NCI-H446 (cell line): ENCODE data around the gene PRTFDC1.
"Not testable (repeated sequence)": the region's sequence is repeated elsewhere in the genome, so short reads cannot be mapped to it uniquely, and the experiment has no call there.

Experiments used
- DNase-seq, 2 experiments: peaks; one replicate each; lab custom pipeline; 2025; lab: John Stamatoyannopoulos, UW

Gene PRTFDC1

DNA sequence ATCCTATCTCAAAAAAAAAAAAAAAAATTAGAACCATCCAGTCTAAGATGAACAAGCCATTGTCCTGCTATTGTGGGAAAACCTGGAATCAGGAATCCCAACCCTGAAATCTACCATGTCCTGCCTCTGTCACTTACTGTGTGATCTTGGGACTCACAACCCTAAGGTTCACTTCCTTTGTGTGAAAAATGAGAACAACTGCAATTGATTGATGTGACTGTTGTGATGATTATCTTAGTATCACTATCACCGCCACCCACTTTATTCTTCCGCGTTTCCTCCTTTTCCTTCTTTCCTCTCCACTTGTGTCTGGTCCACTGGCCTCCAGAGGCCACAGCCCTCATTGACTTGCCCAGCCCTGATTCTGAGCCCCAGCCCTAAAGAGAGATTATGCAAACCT, 12.6 kb upstream of the PRTFDC1 start:
- DNase-seq, result no peak

DNA sequence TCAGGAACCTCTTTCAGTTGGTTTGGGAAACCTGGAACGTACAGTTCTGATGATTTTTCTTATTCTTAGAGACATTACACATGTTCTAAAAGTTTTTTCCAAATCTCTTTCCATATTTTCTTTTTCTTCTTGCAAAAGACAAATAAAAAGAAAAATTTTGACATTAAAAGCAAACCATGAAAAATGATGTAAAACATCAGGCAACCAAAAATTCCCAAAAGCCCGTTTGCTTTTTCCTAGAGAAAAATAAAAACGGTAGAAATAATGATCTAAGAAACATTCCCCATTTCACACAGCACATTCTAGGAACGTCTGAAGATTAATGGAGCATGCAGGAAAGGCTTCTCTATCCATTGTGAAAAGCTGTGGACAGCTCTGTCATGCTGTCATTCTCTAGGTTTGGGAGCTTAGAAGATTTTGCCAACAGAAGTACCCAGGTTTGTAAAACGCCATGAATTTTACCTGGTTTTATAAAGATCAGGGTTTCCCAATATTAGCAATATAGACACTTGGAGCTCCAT, 11.2 kb upstream of the PRTFDC1 start:
- DNase-seq, result no peak

DNA sequence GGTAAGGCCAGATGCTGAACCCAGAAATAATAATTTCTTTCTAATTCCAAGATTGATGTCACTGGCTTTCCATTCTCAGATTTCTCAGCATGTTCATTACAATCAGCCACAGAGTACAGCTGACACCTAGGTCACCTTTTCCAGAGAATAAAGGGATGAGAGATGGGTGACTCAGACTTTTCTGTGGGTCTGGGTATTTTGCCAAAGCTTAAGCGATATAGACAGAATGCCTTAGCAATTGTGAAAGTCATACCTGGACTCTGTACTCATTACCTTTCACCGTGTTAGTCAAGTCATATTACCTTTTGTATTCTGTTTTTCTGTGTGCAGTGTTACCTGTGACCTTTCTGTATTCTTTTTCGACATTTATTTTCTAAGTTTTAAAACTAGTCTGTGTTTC, 10.6 kb upstream of the PRTFDC1 start:
- no peak for DNase-seq

DNA sequence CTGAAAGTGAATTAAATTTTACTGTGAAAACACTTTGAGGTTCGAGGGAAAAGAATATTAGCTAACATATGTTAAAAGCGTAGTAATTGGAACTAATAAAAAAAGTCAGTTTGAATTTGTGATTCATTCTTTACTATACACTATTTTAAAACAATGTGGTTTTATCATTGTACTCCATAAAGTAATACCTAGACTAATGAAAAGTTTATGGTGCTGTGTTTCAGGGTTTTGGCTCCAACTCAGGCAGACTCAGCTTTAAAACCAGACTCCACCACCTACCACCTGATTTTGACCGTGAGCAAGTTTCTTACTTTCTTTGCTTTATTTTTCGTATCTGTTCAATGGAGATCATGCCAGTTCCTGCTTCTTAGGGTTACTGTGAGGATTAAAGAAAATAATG, 9.2 kb upstream of the PRTFDC1 start:
- no peak for DNase-seq

DNA sequence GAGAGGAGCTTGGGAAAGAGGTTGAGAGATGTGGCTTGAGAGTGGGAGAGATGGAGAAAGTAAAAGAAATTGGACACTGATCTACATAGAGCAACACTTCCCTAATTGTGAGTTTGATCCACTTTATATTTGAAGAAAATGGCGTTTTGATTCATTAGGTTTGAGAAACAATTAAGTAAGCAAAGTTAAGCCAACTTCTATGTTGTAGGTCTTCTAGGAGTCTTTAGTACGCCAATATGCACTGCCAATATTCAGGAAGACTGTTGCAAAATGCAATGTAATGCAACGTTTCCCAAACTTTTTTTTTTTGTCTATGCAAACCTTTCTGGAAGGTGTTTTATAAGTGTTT, 7.0 kb upstream of the PRTFDC1 start:
- no peak for DNase-seq

DNA sequence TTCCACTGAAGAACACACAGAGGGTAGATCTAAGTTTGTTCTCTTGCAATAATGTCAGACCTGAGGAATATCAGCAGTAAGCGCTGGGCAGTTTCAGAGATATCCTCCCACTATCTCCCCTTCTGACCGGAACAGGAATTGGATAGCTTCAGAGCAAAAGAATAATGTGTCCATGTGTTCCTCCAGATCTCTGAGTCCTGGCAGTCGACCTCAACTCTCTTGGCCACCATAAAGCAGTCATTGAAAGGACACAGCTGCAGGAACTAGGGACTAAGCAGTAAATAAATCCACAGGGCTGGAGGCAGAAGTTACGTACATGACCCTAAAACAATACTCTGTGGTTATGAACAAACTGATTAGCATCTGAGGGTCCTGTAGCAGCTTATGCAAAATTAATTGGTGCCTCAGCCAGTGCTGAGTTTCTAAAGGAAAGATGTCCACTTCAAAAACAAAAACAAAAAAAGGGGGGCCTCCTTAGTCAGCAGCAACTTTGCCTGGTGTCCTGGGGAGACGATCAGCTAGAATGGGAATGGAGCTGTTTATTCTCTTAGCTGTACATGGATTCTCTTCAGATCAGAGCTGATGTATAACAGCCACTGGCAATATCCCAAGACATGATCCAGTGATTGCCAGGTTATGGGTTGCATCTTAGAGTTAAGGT, 6.4 kb upstream of the PRTFDC1 start:
- DNase-seq, result no peak

DNA sequence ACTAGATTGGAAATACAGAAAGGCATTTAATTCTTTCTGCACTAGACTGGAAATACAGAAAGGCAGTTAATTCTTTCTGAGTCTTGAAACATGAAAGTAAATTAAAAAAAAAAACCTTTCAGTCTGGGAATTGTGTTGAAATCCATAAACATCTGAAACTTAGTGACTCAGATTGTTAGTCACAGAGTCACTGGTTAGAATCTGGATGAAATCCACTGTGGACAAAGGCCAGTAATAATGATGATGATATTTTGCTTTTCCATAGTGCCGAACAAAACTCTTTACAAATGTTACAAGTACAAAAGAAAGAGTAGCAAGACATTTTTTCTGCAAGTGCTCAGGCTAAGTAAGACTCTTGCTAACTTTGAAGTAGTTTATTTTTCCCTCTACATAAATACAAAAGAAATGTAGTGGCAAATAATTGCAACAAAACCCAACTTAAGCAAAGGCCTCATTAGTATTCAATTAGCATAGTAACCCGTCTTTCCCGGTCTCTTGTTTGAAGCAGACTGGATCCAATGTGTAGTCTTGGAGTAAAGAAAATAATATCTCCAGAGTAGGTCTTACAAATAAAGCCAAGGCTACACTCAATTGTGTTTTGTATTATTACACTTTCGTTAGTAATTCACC, 5.8 kb upstream of the PRTFDC1 start:
- DNase-seq, result peak in 1 of 2 experiments; percentile 9

DNA sequence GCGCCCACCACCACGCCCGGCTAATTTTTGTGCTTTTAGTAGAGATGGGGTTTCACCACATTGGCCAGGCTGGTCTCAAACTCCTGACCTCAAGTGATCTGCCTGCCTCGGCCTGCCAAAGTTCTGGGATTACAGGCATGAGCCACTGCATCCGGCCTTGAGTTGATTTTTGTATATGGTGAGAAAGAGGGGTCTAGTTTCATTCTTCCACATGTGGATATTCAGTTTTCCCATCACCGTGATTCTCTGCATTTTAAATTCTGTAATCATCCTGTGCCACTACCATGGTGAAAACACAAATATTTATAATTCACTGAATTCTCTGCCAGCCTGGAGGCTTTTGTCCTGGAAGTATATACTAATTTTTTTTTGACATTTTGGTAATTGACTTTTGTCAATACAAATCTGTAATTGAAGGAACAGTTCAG, 5.2 kb upstream of the PRTFDC1 start:
- DNase-seq, result not testable (repeated sequence)

DNA sequence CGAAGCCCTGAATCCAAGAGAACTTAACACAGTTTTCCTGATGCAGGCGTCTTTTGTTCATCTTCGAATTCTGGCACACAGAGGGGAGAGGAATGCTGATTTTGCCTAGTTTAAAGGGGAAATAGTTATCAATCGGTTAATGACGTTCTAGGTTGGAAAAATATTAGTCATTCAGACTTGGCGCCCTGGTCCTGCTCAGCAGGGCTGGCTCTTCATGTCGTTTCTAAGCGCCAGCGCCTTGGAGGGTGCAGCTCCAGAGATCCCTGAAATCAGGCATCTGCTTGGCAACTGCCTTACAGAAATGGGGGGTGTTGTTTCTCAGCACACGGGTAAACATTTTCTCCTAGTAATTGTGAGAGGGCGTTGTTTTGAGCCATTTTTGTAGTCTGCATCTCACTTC, 1.3 kb upstream of the PRTFDC1 start:
- no peak for DNase-seq

DNA sequence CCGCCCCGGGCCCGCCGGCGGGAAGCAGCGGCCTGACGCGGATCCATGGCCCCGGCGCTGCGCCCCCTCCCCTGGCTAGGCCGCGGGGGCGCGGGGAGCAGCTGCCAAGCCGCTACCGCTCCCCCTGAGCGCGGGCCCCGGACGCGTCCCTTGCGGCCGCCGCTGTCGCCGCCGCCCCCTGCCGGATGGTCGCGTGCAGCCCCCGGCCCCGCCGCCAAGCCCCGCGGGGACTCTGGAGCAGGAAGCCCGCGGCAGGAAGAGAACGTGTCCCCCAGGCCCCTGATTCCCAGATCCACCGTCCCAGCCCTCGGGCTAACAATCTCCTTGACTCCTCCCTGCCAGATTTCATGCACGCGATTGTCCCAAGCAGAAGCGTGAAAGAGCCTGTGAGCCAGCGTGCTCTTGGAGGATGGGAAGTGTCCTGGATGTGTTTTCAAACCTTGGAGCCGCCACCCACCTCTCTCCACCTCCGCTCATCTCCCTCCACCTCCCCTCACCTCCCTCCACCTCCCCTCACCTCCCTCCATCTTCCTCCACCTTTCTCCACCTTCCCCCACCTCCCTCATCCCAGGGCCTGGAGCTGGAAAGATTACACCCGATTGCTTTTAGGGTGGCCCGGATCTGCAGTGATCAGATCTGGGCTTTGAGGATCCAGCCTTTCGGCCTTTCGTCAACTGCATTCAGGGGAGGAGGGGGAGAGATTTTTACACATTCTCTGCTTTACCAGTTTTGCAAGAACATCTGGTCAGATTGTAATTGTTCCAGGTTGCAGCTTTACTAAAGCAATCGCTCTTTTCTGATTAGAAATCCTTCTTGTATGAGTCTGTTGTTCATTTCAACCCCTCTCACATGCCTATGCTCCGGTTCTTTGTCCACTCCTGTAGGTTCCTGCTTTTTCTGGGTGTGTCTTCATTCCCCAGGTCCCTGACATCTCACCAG, 570 bp upstream of the PRTFDC1 start:
- peak; percentile 18 to 68 for DNase-seq

DNA sequence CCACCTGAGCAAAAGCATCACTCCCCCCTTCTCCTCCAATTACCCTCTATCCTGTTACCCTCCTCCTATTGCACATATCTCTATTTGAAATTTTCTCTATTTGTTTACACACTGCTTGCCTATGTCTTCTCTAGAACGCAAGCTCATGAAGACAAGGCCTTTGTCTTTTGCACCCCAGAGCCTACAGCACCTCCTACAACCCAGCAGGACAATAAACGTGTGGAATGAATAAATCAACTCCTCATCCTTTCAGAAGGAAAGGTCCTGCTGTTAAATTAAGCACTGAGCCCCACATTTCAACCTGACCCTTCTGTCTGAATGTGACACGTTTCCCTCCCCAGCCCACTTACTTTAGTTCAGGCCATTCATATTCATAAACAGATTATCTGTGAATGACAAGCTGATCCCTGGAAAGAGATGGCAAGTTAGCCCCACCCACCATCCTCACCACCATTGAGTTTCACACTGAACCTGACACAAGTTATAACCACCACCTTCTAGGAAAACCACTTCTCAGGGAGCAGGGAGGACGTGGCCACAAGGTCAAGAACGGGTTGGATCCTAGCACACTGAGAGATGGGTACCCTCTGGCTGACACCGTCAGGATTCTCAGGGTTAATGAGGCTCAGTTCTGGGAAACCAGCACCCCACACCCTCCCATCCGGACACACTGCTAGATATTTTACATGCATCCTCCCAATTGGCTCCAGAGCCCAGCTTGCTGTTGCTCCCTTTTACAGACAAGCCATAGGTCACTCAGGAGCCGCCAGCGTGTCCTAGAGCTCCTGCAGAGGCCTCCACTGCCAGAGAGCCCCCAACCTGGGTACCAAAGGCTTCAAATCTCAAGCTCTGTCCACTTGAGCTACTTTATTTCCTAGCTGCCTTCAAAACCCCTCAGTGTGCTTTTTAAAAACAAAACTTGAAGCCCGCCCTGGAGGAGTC, 934 bp downstream of the PRTFDC1 start:
- peak; percentile 43 to 61 for DNase-seq

DNA sequence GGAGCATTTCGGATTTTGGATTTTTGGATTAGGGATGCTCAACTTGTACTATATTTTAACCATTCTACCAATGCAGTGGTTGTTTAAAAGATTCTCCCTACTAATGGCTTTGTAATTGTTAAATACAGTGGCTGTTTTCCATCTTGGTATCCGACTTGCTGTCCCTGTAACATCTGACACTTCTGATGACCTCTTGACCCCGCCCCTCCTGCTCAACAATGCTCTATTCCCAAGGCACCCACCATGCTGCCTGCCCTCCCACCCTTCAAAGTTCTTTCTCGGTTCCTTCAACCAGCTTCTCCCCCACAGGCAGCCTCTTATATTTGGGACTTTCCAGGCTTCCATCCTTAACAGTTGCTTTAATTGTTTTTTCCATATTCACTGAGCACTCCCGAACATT, 2.0 kb downstream of the PRTFDC1 start:
- DNase-seq, result no peak

DNA sequence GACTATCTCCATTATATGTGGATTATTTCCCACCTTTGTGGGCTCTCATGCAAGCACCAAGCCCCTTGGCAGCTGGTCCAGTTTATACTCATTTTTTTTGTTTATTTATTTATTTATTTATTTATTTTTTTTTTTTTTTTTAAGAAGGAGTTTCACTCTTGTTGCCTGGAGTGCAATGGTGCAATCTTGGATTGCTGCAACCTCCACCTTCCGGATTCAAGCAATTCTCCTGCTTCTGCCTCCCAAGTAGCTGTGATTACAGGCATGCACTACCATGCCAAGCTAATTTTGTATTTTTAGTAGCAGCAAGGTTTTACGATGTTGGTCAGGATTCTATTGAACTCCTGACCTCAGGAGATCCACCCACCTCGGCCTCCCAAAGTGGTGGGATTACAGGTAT, 2.8 kb downstream of the PRTFDC1 start:
- no peak for DNase-seq

DNA sequence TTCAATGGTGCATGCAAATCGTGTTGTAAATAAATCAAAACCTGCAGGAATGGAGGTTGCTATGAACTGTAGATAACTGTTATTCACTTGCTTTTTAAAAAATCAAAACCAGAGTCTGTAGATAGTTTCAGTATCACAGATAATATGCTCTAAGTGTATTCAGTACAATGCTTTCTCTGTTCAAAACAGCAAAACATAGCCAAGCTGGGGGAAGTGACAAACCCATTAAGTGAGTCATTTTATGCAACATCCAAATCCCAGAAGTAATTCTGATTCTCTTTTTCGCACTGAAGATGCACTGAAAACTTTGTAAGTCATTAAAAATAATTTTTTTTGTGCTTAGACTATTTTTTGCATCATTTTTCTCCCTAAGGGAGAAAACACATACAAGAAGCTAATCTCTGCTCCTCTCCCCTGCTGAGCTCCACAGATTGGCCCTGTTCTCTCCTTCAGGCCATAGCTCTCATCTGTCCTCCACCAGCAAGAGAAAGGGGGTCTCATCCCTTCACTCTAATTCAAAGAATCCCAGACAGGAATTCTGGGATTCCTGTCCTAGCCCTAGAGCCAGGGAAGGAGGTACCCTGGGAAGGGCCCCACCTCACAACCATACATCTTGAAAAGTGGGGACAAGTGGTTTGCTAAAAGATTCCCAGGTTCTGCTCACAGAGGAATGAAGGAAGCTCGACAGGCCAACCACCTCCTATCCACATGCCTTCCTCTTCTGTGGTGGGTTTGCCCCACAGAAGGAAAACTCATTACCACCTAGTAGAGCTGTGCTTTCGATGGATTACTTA, 4.9 kb downstream of the PRTFDC1 start:
- no peak for DNase-seq

DNA sequence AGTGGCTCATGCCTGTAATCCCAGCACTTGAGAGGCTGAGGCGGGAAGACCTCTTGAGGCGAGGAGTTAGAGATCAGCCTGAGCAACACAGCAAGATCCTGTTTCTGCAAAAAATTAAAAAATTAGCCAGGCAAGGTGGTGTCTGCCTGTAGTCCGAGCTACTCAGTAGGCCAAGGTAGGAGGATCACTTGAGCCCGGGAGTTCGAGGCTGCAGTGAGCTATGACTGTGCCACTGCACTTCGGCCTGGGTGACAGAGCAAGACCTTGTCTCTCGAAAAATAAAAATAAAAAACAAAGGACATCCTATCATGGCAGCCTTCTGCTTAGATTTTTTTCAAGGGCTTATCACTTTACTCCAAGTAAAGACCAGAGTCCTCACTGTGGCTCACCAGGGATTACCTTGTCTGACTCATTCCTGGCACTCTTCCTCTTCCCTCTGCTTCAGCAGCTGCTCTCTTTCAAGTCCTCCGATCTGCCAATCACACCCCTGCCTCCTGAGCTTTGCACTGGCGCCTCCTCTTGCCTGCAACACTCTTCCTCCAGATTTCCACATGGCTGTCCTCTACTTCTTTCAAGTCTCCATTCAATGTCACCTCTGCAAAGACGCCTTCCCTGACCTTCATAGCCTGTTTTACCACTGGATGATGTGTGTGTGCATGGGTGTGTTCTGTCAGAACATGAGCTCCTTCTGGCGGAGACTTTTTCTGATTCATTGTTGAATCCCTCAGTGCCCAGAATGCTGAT, 7.7 kb downstream of the PRTFDC1 start:
- DNase-seq, result peak in 1 of 2 experiments; percentile 64

DNA sequence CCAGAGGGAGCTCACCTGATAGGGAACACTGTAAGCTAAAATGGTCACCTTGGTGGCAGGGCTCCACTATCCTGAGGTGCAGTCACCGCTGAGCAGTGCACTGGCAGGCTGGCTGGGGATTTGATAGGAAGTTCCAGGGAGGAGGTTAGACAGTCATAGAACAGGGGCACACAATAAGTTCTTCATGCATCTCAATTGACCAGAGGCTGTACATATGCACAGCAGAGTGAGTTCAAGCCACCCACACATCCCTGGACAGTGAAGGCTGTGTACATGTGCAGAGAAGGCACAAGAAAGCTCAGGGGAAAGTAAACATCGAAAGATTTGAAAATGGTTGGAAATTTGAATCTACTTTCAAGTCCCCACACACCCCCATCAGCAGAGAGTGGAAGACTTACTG, 13.9 kb downstream of the PRTFDC1 start:
- DNase-seq, result no peak

DNA sequence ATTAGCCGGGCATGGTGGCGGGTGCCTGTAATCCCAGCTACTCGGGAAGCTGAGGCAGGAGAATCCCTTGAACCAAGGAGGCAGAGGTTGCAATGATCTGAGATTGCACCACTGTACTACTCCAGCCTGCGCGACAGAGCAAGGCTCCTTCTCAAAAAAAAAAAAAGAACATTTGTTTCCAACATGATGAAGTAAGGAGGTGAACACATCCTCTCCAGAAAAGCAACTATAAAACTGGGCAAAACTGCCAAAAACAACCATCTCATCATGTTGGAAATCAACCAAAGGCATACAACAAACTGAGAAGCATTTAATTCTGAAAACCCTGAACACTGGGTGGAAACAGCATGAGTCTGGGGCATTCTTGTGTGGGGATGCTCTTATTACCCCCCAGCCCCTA, 14.3 kb downstream of the PRTFDC1 start:
- no peak for DNase-seq

DNA sequence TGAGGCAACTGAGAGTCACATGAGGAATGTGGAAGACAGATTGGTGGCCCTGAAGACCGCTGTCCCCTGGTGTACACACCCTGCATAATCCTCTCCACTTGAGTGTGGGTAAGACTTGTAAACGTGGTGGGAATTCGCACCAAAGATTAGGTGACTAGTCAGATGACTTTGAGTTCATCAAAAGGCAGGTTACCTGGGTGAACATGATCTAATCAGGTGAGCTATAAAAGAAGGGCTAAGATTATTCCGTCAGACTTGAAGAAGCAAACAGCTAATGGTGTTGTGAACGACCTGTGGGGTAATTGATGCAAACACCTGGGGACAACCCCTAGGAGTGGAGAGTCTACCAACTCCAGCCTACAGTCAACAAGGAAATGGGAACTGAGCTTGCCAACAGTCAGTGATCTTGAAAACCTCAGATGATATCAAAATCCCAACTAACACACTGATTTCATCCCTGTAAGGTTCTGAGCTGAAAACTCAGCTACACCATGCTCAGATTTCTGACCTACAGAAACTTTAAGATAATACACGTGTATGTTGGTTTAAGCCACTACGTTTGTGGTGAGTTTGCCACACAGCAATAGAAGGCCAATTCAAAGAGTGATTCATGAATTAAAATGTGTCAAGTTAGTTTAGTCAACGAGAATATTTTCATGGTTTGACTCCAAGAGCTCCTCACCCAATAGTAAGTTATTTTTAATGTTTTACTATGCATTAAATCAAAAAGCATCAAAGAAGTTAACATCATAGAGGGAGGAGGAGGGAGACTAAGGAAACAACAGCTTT, 16.7 kb downstream of the PRTFDC1 start:
- no peak for DNase-seq

DNA sequence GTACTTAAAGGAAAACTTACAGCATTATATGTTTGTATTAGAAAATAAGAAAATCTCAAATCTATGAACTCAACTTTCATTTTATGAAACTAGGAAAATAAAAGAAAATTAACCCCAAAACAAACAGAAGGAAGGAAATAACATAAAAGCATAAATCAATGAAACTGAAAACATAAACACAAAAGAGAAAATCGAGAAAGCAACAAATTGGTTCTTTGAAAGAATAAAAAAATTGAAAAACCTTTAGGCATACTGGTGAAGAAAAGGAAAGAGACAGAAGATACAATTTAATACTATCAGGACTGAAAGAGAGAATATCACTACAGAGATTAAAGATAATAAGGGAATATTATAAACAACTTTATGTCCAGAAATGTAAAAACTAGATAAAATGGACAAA, 21.2 kb downstream of the PRTFDC1 start:
- DNase-seq, result no peak
